Stimulated activated naive CD4-positive, alpha-beta T cell (primary cell): ENCODE data around the gene C3orf33.

ENCODE experiments used
- DNase-seq, 6 experiments: peaks; one replicate each; lab custom pipeline; 2025; lab: John Stamatoyannopoulos, UW

Gene C3orf33

DNA sequence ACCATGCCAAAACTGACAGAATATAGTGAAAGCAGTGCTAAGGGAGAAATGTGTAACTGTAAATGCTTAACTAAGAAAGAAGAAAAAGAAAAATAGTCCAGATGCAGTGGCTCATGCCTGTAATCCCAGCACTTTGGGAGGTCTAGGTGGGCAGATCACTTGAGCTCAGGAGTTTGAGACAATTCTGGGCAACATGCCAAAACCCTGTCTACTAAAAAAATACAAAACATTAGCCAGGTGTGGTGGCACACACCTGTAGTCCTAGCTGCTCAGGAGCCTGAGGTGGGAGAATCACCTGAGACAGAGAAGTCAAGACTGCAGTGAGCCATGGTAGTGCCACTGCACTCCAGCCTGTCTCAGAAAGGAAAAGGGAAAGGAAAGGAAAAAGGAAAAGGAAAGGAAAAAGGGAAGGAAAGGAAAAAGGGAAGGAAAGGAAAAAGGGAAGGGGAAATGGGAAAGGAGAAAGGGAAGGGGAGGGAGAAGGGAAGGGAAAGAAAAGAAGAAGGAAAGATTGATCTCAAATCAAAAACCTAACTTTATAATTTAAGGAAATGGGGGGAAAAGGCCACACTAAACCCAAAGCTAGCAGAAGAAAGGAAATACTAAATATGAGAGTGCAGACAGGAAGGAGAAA, 20.3 kb downstream of the C3orf33 start:
- DNase-seq = no peak

DNA sequence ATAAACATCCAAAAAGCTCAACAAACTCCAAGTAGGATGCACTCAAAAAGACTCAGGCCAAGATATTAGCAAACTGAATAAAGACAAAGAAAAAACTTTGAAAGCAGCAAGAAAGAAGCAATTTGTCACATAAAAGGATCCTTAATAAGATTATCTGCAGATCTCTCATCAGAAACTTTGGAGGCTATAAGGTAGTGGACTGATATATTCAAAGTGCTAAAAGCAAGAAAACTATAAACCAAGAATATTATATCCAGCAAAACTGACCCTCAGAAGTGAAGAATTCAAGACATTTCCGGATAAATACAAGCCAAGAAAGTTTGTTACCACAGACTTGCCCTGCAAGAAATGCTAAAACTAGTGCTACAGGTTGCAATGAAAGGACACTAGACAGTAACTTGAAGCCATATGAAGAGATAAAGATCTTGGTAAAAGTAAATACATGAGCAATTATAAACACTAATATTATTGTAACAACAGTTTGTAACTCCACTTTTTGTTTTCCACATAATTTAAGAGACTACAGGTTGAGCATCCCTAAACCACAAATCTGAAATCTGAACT, 23.6 kb downstream of the C3orf33 start:
- no peak for DNase-seq

DNA sequence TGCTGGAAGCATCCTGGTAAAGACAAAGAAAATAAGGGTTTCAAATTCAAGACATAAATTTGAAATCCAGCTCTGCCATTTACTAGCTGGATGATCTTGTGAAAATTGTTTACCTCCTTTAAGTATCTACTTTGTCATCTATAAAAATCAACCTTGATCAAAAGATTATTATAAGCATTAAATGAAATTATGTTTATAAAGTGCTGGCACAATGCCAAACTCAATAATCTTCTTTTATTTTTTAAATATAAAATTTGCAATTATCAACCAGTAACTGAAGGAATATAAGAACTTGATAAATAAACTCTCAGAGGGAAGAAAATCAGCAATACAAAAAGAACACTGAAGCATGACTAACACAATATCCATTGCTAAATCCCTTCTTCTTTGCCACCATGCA, 25.8 kb downstream of the C3orf33 start:
- no peak for DNase-seq

DNA sequence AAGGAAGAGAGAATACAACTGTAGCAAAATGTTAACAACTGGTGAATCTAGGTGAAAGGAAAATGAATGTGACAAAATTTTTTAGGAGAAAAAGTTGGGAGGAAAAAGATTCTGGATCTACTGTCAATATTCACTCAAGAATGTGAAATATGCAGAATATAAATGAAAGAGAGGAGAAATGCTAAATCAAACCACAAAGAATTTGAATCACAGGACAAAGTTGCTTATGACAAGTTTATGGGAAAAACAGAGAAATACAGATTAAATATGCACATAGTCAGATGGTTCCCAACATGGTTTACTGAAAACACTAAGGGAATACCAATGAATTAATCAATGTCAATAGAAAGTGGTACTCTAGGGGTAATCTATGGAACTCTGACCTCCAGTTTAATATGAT, 27.6 kb downstream of the C3orf33 start:
- no peak for DNase-seq

DNA sequence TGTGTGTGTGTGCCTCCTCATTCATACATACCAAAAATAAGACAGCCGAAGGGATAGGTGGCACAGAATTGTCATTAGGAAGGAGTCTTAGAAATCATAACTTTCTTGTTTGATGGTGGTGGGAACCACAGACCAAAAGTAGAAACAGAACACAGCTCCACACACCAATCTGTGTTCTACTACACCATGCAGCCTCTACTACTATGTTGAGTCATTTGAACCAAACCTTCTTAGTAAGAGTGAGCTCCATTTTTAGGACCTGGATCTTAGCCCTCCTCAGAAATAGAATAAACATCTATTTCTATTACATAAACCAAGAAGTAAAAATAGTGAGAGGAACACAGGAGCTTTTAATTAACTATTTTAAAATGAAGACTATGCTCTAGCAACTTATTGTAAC, 33.3 kb downstream of the C3orf33 start:
- no peak for DNase-seq

DNA sequence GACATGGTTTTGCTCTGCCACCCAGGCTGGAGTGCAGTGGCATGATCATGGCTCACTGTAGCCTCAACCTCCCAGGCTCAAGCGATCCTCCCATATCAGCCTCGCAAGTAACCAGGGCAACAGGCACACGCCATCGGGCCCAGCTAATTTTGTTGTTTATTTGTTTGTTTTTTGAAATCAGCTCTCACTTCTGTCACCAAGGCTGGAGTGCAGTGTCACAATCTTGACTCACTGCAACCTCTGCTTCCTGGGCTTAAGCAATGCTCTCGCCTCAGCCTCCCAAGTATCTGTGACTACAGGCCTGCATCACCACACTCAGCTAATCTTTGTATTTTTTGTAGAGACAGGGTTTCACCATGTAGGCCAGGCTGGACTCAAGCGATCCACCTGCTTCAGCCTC, 35.0 kb downstream of the C3orf33 start:
- no peak for DNase-seq

DNA sequence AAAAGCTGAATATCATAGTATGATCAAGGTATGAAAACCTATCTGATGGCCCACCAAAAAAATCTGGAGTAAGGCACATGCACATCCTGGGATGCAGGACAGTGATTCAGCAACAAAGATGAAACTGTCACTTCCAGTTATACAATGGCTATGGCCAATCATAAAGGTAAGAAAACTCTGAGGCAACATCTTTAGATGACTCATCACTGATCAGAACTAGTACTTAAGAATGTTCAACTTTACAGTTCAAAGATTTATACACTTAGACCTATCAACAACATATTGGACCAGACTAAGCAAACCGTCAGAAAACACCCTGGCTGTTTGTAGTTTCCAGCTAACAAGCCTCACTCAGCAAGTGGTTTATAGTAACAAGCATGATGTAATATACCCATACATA, 39.9 kb downstream of the C3orf33 start:
- no peak for DNase-seq

DNA sequence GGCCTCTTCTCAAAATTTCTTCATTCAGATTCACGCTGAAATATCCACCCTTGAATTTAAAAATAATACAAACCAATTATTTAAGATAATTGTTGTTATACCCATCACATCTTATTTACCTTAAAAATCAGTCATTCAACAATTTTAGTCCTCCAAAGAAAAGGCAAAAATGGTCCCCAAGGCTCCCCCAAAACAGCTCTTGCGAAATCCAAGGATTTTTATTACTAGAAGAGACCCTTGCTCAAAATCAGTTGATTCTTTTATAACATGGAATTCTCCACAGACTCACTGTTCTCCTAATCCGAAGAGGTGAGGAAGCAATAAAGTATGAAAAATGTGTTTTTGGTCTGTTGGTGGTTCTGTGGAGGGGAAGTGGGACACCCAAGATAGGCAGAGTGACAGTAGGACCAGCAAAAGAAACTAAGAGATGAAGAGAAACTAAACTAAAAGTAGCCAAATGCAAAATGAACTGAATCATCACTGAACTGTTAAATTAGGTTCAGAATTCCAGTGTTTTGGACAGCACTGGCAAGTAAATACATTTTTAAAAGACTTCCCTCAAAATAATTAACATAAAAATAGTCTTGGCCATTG, 42.1 kb downstream of the C3orf33 start:
- DNase-seq = no peak

DNA sequence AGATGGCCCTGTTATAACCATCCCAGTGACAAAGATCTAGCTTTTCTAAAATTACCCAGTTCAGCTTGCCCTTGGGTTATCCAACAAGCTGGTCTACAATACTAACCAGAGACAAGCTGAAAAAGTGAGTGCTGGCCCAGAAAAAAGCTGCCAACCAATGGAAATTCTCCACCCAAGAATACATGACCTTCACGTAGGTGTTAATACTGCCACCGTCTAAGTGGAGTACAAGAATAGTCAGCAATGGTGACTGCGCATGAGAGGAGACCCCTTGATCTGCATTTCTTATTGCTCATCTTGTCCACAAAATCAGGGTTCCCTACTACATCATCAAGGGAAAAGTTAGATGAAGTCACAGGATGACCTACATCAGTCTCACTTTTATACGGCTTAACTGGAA, 45.4 kb downstream of the C3orf33 start:
- no peak for DNase-seq

DNA sequence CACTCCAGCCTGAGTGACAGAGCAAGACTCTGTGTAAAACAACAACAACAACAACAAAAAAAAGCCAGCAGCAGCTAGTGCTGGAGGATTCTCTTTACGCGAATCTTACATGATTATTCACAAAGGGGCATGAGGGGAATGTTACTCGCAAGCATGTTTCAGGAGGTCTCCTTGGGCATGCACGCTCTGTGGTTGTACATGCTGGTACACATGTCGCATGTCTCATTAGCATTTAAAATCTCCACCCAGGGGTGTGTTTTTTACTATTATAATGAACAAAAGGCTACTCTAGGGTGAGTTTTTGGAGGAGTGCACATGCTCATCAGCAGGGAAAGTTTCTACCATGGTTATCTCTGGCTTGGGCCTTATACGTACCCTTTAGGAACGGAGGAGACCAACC, 48.5 kb downstream of the C3orf33 start:
- no peak for DNase-seq

DNA sequence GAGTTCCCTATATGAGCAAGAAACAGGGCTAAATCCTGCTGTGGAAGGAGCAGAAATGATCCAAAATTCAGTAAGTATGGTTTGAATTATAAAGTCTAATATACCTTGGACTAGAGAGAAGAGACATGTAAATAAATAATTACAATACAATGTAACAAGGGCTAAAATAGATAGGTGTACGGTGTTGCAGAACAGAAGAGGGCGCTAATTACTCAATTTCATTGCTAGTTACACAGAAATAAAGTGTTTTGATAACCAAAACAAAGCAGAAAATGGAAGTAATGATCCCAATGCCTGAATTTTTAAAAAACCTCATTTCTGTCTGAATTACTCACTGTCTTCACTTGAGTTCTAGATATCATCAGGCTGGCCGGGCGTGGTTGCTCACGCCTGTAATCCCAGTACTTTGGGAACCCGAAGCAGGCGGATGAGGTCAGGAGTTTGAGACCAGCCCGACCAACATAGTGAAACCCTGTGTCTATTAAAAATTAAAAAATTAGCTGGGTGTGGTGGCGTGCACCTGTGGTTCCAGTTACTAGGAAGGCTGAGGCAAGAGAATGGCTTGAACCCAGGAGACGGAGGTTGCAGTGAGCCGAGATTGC, 52.9 kb downstream of the C3orf33 start:
- DNase-seq = no peak

DNA sequence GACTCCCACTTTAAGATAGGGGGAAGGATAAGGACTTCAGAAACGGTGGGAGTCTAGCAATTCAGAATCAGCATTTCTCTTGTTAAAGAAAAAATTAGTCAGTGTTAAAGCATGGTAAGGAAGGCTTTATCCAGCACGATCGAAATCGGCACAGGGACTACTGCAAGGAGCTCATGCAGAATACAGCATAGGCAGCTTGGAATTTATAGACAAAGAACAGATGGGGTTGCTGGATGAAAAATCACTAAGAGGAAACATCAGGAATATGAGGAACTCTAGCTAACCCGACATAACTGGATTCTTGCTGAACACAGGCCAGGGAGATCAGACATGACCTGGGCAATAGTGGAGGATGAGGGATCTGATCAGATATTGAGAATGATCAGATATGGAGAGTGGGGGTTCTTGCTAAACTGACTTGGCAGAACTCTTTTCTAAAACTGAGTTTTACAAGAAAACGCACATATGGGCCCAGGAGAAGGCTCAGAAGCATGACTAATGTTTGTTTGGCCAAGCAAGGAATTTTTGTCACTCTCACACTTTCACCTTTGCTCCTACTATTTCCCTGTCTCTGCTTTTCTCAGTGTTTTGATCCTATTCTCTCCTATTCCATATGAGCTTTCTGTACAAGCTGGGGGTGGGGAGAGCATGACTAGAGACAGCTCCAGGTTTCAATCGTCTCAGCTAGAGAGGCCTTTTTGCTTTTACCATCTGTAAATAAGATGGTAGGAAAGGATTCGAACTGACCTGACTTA, 57.3 kb downstream of the C3orf33 start:
- no peak for DNase-seq

DNA sequence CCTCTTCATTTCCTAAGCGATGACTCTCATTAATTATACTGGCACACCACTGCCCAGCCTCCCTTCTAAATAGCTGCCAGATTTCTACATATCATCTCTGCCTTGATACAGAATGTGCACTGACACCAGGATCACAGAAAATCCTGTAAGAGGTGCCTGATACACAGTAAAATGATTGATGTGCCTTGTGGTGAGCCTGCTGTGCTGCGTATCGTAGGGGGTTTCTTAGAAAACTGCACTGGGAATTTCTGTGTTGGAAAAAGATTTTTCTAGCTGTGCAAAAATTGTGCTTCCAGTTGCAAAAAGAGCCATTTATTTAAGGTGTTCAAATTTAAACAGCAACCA, 58.2 kb downstream of the C3orf33 start:
- no peak for DNase-seq

DNA sequence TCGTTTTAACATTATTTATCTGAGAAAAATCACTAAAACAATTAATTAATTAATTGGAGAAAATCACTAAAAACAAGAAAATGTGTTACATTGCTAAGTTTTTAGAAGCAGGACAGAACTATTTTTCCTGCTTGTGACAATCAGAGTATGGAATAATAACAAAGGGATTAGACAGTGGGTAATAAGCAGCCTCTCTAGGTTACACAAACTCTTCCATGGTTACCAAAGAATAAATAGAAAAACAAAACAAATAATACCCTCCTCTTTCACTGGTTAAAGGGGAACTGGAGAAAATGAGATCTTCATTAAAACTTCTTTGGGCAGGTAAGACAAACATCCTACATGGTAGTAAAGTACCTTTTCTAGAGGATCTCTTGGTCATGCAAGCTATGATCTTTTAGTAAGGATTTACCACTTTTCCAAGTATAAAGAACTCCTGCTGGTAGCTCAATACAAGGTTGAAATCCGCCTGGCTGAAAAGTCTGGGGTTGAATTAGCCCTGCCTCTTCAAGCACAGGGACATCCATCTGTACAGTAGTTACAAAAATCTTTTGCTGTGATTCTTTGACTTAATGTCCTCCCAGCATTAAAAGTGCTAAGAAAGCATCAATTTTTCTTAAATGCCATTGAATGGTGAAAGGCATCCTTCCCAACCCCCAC, 58.7 kb downstream of the C3orf33 start:
- DNase-seq = no peak

DNA sequence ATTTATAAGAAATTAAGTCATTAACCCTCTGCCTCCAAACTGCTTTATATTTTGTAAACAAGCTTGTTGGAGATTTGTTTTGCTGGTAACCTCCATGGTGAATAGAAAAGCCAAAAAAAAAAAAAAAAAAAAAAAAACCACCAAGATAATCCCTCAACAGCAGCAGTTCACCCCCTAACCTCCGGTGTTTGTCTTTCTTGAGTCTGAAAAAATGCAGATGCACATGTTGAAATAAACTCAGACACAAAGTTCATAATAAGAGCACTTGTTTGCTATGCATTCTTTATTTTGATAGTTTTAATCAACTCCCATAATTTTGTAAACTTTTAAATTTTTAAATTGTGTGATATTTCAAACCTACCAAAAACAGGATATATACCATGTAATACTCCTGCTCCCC, 59.4 kb downstream of the C3orf33 start:
- DNase-seq = no peak

DNA sequence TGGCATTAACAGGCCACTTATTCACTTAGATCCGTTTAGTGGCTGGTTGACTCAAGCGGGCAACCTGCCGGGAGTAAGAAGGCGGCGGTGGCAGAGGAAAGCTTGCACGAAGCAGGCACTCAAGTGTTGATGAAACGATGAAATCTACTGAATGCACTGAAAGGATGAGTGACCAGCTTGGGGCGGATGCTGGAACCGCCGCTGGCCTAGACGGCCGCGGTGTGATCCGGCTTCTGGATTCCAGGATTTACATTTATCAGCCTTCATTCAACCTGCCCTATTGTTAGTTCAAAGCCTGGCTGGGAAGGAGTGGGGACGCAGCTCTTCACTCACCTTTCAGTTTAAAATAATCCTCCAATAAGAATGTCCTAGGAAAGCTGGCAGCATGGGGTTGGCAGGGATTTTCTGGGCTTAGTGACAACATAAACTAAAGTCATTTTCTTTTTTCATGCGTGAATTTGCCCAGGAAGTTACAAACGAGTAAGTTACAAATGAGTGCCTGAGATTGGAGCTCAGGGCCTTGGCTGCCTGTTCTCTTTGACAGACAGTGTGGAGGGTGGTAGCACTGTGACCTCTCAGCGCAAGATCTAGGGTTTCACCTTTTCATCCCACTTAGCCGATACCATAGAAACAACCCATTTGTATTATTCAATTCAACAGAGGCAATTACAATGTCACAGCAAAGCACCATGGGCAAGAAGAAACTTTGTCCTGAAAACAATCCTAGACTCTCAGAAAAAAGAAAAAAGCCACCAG, 60.1 kb downstream of the C3orf33 start:
- no peak for DNase-seq

DNA sequence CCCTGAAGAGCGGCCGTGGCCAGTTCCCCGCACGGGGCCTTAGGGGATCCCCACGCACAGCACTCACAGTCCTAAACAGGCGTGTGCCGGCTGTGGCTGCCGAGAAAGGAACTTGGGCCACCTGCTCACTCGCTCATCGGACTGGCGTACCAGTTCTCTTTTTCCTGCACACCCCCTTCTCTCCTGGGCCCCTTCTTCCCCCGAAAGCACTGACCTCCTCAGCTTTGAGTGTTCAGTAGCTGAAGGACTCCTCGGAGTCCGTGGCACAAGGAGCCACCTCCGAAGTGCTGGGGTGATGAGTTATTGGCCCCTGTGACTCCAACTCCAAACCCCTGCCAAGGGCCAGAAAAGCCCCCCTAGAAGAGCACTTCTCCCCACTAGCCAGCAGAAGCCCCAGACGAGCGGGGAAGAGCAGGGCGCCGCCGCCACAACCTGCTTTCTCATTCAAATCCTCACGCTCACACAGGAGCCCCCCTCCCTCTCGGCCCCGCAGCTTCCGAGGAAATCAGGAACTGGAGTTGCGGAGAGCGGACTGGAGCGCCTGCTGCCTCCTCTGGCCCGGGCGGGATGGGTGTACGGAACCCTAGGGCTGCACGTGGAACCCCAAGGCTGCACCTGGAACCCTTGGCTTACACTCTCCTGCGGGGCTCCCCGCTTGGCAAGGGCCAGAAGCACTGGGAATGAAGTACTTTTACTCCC, 61.3 kb downstream of the C3orf33 start, which contains the start of gene PLCH1:
Gene PLCH1 (minus strand): TSS at position 446 of the 699 bp plus-strand sequence. CDS start 40,847 bp downstream, outside the sequence.
- DNase-seq = peak; percentile 5 to 43 (median 15)

DNA sequence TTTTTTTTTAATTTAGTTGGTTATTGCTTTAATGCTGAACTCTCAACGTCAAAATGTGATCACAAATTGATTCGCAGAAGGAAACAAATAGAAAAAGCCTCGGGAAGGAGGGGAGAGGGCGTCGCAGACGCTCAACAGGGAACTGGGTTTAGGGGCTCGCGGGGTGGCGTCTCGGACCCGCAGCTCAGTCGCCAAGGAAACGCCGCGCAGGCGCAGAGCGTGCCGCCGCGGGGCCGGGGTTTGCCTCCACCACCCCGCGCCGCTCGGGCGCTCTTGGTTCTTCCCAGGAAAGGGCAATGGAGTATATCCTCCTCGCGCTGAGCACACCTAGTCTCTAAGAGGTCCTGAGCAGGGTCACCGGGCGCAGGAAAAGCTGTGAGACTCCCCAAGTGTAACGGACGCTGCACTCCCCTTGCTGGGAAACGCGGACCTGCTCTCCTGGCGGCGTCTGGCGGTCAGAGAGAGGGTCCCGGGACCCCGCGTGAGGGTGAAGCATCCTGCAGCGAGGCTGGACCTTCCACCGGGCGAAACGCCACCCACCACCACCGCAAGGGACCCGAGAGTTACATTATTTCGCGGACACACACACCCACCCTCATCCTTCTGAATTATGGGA, 62.0 kb downstream of the C3orf33 start:
- DNase-seq = peak in 3 of 6 experiments; percentile 2 to 32 (median 6)

DNA sequence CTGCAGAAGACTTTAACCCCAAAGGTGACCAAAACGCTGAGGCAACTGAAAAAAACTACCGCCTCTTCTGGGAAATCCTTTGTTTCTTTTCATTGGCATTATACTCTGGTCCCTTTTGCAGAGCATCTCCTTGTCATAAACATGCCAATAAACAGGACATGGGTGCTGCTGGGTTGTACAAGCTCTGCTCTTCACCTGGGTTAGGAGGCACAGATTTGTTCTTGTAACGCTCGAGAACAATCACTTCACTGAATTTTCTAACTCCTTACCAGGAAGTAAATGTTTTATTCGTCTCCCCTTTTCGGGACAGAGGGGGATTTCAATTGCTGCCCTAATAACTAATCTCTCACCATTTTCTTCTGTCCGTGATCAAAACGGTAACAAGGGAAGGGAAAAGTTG, 62.5 kb downstream of the C3orf33 start:
- DNase-seq = peak in 1 of 6 experiments; percentile 32

DNA sequence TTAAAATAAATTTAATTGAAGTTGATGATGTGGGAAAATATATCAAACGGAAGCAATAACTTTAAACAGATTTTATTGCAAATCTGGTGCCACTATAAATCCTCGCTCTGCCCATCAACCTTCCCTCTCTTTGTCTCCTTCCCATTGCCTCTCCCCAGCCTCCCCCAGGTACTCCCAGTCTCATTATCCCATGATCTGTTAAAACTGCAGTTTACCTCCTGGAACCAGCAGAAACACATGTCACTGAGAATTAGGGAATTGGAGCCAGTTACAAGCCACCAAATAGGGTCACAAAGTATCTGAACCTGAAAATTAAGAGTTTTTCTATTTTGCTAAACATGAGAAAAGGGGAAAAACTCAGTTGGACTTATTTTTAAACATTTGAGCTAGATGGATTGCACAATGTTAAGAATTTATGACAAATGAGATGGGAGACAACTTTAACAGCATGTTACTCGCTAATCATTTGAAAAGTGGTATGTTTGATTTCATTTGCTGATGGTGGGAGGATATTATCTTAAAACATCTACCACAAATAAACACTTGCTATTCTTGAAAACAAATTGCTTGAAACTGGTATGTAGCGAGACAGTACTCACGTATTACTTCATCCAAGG, 63.6 kb downstream of the C3orf33 start:
- no peak for DNase-seq
